HPDE6-E6E7 (cell line): ENCODE results near the gene VASH2.
A peak's percentile ranks its signal among the peaks of the same experiment; 100 is the strongest.
"Not testable (repeated sequence)": the region's sequence is repeated elsewhere in the genome, so short reads cannot be mapped to it uniquely, and the experiment has no call there.

Experiments used
- DNase-seq: peaks from one replicate; pipeline ENCODE4 v3.0.0; 2011; ENCODE audit warnings: missing footprints; ENCODE audit errors: extremely low spot score

VASH2 gene

GRCh38 chr1:212950243-212951125 lies at the start of gene VASH2:
Gene VASH2 (plus strand): TSS chr1:212950541. CDS start chr1:212951543, 1,002 bp downstream.
- DNase-seq, result peak; percentile 42

DNA sequence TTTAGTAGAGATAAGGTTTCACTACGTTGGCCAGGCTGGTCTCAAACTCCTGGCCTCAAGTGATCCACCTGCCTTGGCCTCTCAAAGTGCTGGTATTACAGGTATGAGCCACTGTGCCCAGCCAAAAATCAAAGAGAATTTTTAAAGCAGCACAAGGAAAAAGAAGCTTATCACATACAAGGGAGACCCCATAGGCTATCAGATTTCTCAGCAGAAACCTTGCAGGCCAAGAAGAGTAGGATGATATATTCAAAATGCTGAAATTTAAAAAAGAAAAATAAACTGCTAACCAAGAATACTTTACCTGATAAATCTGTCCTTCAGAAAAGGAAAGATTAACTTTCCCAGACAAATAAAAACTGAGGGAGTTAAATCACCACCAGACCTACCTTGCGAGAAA lies 49.1 kb upstream of the VASH2 start:
- no peak for DNase-seq

DNA sequence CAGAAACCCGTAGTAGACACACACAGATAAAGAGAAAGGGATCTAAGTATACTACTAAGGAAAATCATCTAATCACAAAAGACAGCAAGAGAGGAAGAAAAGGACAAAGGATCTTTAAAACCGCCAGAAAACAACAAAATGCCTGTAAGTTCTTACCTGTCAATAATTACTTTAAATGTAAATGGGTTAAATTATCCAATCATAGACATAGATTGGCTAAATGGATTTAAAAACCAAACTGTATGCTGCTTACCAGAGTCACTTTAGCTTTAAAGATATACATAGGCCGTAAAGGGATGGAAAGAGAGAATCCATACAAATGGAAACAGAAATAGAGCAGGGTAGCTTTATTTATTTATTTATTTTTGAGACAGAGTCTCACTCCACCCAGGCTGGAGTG lies 48.3 kb upstream of the VASH2 start:
- DNase-seq, result no peak

DNA sequence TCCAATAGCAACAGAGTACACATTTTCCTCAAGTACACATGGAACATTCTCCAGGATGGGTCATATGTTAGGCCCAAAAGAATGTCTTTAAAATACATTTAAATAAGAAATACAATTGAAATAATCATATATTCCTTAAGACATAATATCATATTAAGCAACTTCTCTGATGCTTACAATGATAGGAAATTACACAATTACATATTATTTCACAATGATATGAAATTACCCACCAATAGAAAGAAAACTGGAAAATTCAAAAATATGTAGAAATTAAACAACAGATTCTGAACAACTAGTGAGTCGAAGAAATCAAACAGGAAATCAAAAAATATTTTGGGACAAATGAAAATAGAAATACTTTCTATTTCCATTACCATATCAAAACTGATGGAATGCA lies 46.7 kb upstream of the VASH2 start:
- DNase-seq, result no peak

- DNase-seq, result not testable (repeated sequence)
Measured at GRCh38 chr1:212908071-212908470, 42.3 kb upstream of the VASH2 start.

DNA sequence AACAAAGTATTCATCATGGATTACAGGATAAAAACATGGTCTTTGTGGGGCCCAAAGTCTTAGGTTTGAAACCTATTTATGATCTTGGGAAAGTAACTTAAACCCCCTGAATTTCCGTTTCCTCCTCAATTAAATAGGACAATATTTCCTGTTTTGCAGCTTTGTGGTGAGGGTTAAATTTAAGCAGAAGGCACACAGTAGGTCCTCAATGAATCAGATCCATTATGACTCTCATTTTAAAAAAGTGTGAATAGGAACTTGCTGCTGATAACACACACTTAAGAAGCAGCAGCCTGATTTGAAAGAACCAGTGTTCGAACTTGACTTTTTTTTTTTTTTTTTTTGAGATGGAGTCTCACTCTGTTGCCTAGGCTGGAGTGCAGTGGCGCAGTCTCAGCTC lies 41.4 kb upstream of the VASH2 start:
- DNase-seq, result no peak

DNA sequence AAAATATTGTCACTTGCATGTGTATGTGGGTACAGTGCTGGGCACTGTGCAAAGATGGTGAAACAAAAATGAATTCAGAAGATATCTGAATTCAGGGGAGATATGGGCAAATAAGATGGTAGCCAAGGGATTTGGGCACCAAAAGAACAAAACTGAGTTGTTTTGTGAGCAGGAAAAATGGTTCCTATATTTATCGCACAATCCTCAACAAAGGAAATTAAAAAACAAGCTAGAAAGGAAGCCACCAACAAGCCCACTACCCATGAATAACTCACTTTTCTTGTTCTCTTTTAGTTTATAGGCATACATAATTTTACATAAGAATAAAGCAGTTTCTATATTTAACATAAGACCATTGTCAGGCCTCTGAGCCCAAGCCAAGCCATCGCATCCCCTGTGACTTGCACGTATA lies 40.7 kb upstream of the VASH2 start:
- no peak for DNase-seq

DNA sequence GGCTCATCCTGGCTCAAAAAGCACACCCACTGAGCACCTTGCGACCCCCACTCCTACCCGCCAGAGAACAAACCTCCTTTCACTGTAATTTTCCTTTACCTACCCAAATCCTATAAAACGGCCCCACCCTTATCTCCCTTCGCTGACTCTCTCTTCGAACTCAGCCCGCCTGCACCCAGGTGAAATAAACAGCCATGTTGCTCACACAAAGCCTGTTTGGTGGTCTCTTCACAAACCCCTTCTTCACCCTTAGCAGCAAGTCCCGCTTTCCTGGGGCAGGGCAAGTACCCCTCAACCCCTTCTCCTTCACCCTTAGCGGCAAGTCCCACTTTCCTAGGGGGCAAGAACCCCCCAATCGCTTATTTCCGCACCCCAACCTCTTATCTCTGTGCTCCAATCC lies 40.1 kb upstream of the VASH2 start:
- not testable (repeated sequence) for DNase-seq

GRCh38 chr1:212913638-212914037 lies 36.7 kb upstream of the VASH2 start:
- not testable (repeated sequence) for DNase-seq

GRCh38 chr1:212914110-212914509 lies 36.2 kb upstream of the VASH2 start:
- DNase-seq, result not testable (repeated sequence)

DNA sequence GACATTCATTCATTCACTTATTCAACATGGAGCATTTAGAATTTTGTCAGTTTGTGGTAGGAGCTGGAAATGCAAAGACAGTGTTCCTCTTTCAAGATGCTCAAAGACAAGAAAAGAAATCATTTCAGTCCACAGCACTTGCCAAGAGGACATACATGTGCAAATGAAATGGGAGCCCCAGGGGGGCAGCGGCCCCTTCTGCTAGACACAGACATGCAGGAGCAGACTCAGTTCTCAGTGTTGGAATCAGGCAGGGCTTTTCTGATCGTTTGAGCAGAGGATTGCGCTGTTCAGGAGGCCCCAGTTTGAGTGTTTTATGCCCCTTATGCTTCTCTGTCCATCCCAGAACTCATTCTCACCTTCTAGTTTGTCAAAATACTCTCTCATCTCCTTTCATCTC lies 35.6 kb upstream of the VASH2 start:
- DNase-seq, result no peak

DNA sequence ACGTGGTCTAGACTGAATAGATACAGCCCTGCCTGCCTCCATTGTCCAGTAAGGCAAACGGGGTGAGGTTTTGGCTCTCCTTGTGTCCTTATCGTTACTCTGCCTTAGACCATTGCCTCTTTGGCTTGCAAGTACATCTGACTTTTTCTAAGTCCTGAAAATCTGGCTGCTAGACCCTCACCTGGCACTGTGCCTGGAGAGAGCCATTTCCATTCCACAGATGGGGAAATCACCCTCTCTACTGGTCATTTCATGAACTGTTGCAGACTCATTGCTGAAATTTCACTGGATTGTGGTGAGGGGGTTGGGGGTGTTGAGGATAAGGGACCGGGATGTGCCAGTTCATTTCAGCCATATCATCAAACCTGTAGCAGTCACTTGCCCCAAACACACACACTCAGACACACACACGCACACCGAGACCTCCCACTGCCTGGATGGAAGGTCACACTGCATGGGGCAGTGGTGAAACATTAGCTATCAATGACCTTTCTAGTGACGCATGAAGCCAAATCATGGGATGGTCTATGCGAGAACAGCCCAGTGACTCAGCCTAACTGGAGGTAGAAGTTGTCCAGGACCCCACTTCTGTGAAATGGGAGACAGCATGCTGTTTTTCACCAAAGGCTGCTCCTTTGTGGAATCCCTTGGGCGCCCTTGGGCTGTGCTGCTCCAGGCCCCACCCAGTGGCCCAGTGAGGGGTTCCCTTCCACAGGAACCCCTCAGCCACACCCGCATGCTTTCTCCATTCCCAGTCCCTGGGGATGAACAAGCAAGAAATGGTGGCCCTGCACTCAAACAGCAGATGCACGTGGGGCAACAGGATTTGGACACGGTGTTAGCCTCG lies 34.9 kb upstream of the VASH2 start:
- DNase-seq, result no peak

DNA sequence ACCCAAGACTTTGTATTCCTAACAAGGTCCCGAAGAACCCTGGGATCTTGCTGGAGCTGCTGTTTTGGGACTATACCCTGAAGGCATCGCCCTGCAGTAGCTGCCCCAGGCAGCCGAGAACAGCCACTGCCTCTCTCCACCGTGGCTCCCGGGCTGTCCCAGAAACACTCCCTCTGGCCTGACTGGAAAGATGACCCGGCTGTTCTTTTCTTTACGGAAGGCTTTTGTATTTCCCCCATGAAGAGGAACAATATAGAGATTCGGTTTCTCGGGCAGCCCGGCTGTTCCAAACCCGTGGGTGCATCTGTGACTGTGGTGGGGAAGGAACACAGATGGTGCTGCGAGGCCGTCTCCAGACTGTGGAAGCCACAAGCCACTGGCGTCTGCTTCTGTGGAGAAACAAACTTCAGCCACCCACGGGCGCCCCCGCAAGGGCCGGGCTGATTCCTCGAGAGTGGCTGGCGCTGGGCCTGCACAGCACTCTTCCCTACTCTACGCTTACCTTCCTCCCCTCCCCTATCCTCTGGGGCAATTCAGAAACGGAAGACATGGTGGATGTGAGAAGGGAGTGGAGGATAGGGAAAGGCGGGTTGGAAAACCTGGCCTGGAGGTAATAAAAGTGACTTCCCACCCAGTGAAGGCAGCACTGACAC lies 33.7 kb upstream of the VASH2 start:
- no peak for DNase-seq

- DNase-seq, result no peak
Measured at GRCh38 chr1:212917134-212917485, 33.2 kb upstream of the VASH2 start.

- DNase-seq, result no peak
Measured at GRCh38 chr1:212917858-212918257, 32.5 kb upstream of the VASH2 start.

GRCh38 chr1:212918824-212919223 lies 31.5 kb upstream of the VASH2 start:
- DNase-seq, result no peak

GRCh38 chr1:212920246-212920645 lies 30.1 kb upstream of the VASH2 start:
- DNase-seq, result no peak

GRCh38 chr1:212920896-212921295 lies 29.4 kb upstream of the VASH2 start:
- no peak for DNase-seq

DNA sequence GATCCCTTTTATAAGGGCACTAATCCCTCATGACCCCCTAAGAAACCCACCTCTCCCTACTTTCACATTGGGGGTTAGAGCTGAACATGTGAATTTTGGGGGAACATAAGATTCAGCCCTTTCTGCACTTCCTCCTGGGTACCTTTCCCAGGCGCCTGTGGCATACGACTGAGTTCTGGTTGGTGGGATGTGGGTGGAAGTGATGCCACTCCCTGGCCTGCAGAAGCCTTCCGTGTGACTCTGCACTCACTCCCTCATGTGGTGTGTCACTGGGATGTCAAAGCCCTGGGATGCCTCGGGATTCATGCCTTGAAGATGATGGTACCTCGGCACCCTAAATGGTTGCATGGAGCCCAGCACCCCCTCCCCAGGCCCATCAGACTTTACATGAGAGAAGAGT lies 28.3 kb upstream of the VASH2 start:
- DNase-seq, result no peak

DNA sequence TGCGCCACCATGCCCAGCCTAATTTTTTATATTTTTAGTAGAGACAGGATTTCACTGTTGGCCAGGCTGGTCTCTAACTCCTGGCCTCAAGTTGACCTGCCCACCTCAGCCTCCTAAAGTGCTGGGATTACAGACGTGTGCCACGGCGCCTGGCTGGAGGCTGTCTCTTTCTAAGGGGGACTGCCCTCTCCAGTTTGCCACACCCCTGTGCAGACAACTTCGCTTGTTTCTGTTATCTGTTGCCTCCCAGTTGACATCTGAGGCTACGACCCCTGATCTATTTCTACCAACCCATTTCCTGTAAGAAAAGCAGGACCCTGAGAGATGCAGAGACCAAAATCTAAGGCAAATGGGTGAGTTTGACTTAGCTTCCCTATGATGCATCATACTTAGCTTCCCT lies 24.0 kb upstream of the VASH2 start:
- no peak for DNase-seq

- DNase-seq, result no peak
Measured at GRCh38 chr1:212928323-212929291, 21.7 kb upstream of the VASH2 start.
